ENCODE results near the gene OR2V1.
"Not testable (repeated sequence)": the region's sequence is repeated elsewhere in the genome, so short reads cannot be mapped to it uniquely, and the experiment has no call there.

The OR2V1 gene

GRCh38 chr5:181127456-181127855 is 3.5 kb downstream of the OR2V1 start:
- no peak for DNase-seq

GRCh38 chr5:181126841-181127240 is 4.1 kb downstream of the OR2V1 start:
- no peak for DNase-seq

GRCh38 chr5:181124526-181124925 is 6.4 kb downstream of the OR2V1 start:
- no peak for DNase-seq

GRCh38 chr5:181121675-181122561 is 9.1 kb downstream of the OR2V1 start:
- DNase-seq, result no peak

- DNase-seq, result no peak
Observed at GRCh38 chr5:181120761-181121160, 10.2 kb downstream of the OR2V1 start.

- no peak for DNase-seq
Observed at GRCh38 chr5:181120306-181120705, 10.7 kb downstream of the OR2V1 start.

GRCh38 chr5:181119105-181119504 is 11.9 kb downstream of the OR2V1 start:
- no peak for DNase-seq

- DNase-seq, result no peak
Observed at GRCh38 chr5:181118369-181118768, 12.6 kb downstream of the OR2V1 start.

- DNase-seq, result peak in 1 of 5 experiments; percentile 15
Observed at GRCh38 chr5:181114844-181115778, 15.9 kb downstream of the OR2V1 start.

GRCh38 chr5:181114284-181114843 is 16.6 kb downstream of the OR2V1 start:
- DNase-seq, result no peak

- not testable (repeated sequence) for DNase-seq
Observed at GRCh38 chr5:181113572-181113971, 17.4 kb downstream of the OR2V1 start.

GRCh38 chr5:181112476-181112875 is 18.5 kb downstream of the OR2V1 start:
- no peak for DNase-seq

- DNase-seq, result no peak
Observed at GRCh38 chr5:181111010-181111409, 20.0 kb downstream of the OR2V1 start.

- no peak for DNase-seq
Observed at GRCh38 chr5:181109489-181110013, 21.4 kb downstream of the OR2V1 start.

GRCh38 chr5:181108578-181109165 is 22.3 kb downstream of the OR2V1 start:
- no peak for DNase-seq

GRCh38 chr5:181107699-181108098 is 23.3 kb downstream of the OR2V1 start:
- DNase-seq, result no peak

GRCh38 chr5:181105391-181106025 is 25.5 kb downstream of the OR2V1 start:
- no peak for DNase-seq

GRCh38 chr5:181104606-181105390 is 26.2 kb downstream of the OR2V1 start:
- not testable (repeated sequence) for DNase-seq

GRCh38 chr5:181104259-181104568 is 26.8 kb downstream of the OR2V1 start:
- not testable (repeated sequence) for DNase-seq

- not testable (repeated sequence) for DNase-seq
Observed at GRCh38 chr5:181101930-181102674, 28.9 kb downstream of the OR2V1 start.
